Mesodermal cell (in vitro differentiated cells): ENCODE data around the gene LZTFL1.

Experiments
- H3K27ac ChIP-seq: 2 replicates; pipeline ENCODE4 v1.7.0; 2013; ENCODE audit warnings: mild to moderate bottlenecking, low read depth, low read length, moderate library complexity; ENCODE audit not compliant: severe bottlenecking
- H3K36me3 ChIP-seq: 2 replicates; pipeline ENCODE4 v1.7.1; 2013; ENCODE audit warnings: mild to moderate bottlenecking, low read length, moderate library complexity; ENCODE audit not compliant: control insufficient read depth, insufficient read depth
- H3K4me1 ChIP-seq: one replicate; pipeline ENCODE4 v1.7.1; 2013; ENCODE audit warnings: mild to moderate bottlenecking, low read length; ENCODE audit not compliant: insufficient read depth, control insufficient read depth, poor library complexity, severe bottlenecking
- H3K4me3 ChIP-seq: 2 replicates; pipeline ENCODE4 v1.7.0; 2013; ENCODE audit warnings: low read length, control low read depth, mild to moderate bottlenecking; ENCODE audit not compliant: insufficient read depth, poor library complexity, severe bottlenecking; ENCODE audit errors: extremely low read depth
- H3K9me3 ChIP-seq: 2 replicates; pipeline ENCODE4 v1.7.1; 2013; ENCODE audit warnings: mild to moderate bottlenecking, low read length, moderate library complexity; ENCODE audit not compliant: control insufficient read depth
- WGBS, 2 experiments: methylation state at CpG; one replicate each; pipeline ENCODE4 v1.1.5; 2013; ENCODE audit warnings: missing lambda C conversion rate in 2 of 2; ENCODE audit not compliant: insufficient coverage in 2 of 2; 5-methylcytosine and 5-hydroxymethylcytosine counted together

Gene LZTFL1

GRCh38 chr3:45785605-45786150 lies 56.2 kb downstream of the LZTFL1 start:
- 100% methylated on average over 2 of the region's 3 CpGs; no CpG with 5 or more reads in 1 of the 2 experiments for WGBS, 2 experiments
- no peaks in the 10 kb centered on the region for H3K9me3 ChIP-seq
- no peak overlapping the region for H3K27ac ChIP-seq
- no peaks in the 10 kb centered on the region for H3K4me1 ChIP-seq
- H3K4me3 ChIP-seq, result no peak overlapping the region
- no peaks in the 10 kb centered on the region for H3K36me3 ChIP-seq

DNA sequence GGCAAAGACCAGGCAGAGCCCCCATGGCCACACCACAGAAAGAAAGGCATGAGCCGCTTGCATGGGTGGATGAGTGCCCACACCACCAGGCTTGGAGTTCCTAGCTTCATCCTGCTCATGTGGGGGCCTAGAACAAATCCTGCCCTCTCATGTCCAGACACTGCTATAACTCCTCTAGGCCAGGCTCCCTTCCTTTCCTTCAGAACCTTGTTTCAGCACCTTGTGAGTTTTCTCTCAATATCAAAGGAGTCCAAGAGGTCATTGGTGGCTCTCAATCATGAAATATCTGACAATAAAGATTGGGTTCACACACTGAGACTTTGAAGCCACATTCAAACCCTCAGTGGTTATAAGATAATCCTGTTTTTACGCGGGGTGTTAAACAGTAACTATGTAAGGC lies 58.3 kb downstream of the LZTFL1 start:
- no peaks in the 10 kb centered on the region for H3K4me1 ChIP-seq
- no peaks in the 10 kb centered on the region for H3K9me3 ChIP-seq
- 90 to 97% methylated on average over 1 to 3 of the region's 3 CpGs for WGBS, 2 experiments
- no peaks in the 10 kb centered on the region for H3K36me3 ChIP-seq
- no peak overlapping the region for H3K4me3 ChIP-seq
- H3K27ac ChIP-seq, result no peak overlapping the region

DNA sequence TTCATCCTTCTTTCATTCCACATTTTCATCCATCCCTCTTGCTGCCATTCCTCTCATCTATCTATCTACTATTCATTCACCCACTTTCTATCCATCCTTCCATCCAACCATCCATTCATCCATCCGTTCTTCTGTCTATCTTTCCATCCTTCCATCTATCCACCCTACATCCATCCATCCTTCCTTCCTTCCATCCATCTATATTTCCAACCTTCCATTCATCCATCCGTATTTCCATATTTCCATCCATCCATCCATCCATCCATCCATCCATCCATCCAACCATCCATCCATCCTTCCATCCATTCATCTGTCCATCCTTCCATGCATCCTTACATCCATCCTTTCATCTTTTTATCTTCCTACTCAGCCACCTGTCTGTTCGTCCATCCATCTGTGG lies 59.5 kb downstream of the LZTFL1 start:
- no peaks in the 10 kb centered on the region for H3K9me3 ChIP-seq
- no peaks in the 10 kb centered on the region for H3K4me1 ChIP-seq
- WGBS, 2 experiments, result 65 to 82% methylated on average over 3 of the region's 3 CpGs
- no peaks in the 10 kb centered on the region for H3K36me3 ChIP-seq
- no peak overlapping the region for H3K27ac ChIP-seq
- H3K4me3 ChIP-seq, result no peak overlapping the region

GRCh38 chr3:45781841-45782240 lies 60.1 kb downstream of the LZTFL1 start:
- no peaks in the 10 kb centered on the region for H3K9me3 ChIP-seq
- 88 to 97% methylated on average over 8 of the region's 12 CpGs for WGBS, 2 experiments
- no peaks in the 10 kb centered on the region for H3K4me1 ChIP-seq
- H3K27ac ChIP-seq, result no peak overlapping the region
- no peaks in the 10 kb centered on the region for H3K36me3 ChIP-seq
- H3K4me3 ChIP-seq, result no peak overlapping the region

DNA sequence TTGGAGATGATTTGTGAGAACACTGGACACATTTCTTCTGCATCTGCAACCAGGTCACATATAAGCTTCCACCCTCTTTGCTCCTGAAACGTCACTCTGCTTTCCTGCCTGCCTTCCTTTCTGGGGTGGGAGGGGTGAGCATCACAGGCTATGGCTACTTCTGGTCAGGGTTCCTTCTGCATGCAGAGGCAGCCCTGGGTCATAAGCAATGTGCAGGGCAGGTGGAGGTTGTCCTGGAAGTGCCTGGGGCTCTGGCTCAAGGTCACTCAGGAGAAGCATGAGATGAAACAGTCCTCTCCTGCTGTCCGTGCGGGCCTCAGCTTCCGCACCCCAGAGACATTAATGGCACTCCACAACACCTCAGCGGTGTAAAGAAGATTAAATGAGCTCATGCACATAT lies 60.6 kb downstream of the LZTFL1 start:
- Histone ChIP-seq H3K36me3 (no peaks in the 10 kb centered on the region), H3K4me1 (no peaks in the 10 kb centered on the region), H3K27ac (no peak overlapping the region), H3K4me3 (no peak overlapping the region), H3K9me3 (no peaks in the 10 kb centered on the region)
- 93 to 95% methylated on average over 2 to 4 of the region's 5 CpGs for WGBS, 2 experiments

GRCh38 chr3:45779746-45780735 lies 61.9 kb downstream of the LZTFL1 start:
- no peaks in the 10 kb centered on the region for H3K4me1 ChIP-seq

GRCh38 chr3:45778761-45779201 lies 63.1 kb downstream of the LZTFL1 start:
- Histone ChIP-seq H3K27ac (no peak overlapping the region), H3K4me3 (no peak overlapping the region), H3K36me3 (no peaks in the 10 kb centered on the region), H3K4me1 (no peaks in the 10 kb centered on the region), H3K9me3 (no peaks in the 10 kb centered on the region)
- 90 to 93% methylated on average over 2 to 3 of the region's 3 CpGs for WGBS, 2 experiments

More at GRCh38 chr3:45779746-45780735, 61.9 kb downstream of the LZTFL1 start:
- Histone ChIP-seq H3K36me3 (no peaks in the 10 kb centered on the region), H3K27ac (no peak overlapping the region), H3K4me3 (no peak overlapping the region), H3K9me3 (no peaks in the 10 kb centered on the region)
- WGBS, 2 experiments, result 93 to 94% methylated on average over 15 to 18 of the region's 35 CpGs

DNA sequence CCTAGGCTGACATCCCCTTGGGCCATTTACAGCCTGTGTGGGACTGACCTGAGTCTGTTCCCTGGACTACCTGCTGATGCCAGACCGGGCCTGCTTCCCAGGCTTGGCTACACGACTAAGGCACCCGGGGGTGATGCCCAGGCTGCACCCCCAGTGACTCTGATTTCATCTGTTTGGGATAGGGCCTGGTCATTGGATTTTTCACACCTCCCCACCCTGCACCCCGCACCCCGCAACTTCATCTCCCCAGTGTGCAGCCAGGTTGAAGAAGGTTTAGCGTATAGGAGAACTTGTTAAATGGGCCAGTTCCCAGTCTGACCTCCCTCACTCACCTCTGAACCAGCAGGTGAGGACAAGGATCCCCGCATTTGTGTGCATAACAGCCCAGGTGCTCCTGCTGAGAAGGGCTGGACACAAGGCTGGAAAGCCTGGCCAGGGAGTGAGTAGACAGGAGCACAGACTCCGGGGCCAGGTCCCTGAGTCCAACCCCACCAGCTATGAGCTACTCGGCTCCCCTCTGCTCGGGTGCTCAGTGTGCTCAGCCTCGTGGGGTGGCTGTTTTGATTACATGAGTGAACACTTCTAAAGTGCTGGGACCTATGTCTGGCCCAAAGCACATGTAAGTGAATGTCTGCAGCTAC lies 64.1 kb downstream of the LZTFL1 start:
- Histone ChIP-seq H3K4me1 (no peaks in the 10 kb centered on the region), H3K27ac (no peak overlapping the region), H3K4me3 (no peak overlapping the region), H3K36me3 (no peaks in the 10 kb centered on the region), H3K9me3 (no peaks in the 10 kb centered on the region)
- WGBS, 2 experiments, result 89 to 92% methylated on average over 7 to 8 of the region's 11 CpGs

DNA sequence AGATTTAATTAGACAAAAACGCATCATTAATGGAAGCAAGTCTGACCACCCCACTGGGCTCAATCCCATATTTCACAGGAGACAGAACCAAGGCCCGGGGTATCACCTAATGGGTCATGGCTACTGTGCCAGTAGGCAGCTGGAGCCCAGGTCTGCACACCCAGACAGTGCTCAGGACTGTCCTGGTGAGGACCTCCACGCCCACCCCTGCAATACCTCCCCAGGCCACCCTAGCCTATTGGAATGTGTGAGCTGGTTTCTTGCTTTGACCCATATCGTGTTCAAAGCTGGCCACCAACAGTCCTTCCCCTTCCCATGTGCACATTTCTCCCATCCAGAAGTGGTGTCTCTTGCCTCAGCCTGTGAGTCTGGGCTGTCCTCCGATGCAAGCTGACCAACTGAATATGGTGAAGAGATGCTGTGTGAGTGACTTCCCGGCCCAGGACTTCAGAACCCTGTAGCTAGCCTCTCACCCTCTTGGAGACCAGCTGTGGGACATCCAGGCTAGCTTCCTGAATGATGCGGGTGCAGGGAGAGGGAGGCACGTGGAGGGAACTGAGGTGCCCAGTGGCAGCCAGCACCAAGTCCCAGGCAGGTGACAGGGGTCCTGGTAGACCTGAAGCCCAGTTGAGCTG lies 64.7 kb downstream of the LZTFL1 start:
- H3K9me3 ChIP-seq, result no peaks in the 10 kb centered on the region
- H3K4me1 ChIP-seq, result no peaks in the 10 kb centered on the region
- no peak overlapping the region for H3K27ac ChIP-seq
- no peak overlapping the region for H3K4me3 ChIP-seq
- H3K36me3 ChIP-seq, result no peaks in the 10 kb centered on the region
- 92 to 97% methylated on average over 4 to 6 of the region's 8 CpGs for WGBS, 2 experiments

DNA sequence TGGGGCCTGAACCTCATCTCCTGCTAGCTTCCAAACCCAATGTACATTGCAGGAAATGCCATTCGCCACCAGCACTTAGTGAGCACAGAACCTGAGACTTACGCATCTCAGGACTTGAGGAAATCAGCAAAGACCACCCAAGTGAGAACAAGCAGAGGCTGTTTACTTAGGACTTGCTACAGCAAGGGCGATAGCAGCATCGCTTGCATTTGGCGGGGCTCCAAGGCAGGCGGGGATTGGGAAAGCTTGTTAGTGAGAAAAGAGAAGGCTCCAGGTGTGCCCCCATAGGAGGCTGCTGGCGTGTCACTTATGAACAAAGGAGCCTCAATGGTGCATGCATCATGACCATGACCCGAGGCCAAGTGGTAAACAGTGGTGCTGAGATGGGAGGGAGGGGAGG lies 65.3 kb downstream of the LZTFL1 start:
- Histone ChIP-seq H3K4me1 (no peaks in the 10 kb centered on the region), H3K36me3 (no peaks in the 10 kb centered on the region), H3K9me3 (no peaks in the 10 kb centered on the region), H3K27ac (no peak overlapping the region), H3K4me3 (no peak overlapping the region)
- 92 to 93% methylated on average over 7 to 8 of the region's 8 CpGs for WGBS, 2 experiments
